ENCODE measurements around the gene PKNOX2. TPM values are rescaled to one million over a fixed set of nuclear protein-coding genes. Genes with fewer than 3 reads are reported as not detected.

Gene PKNOX2
- total RNA-seq, 4 donors from 2014 or later = 0.27 to 4.8 (median 0.75) TPM; not detected in 1

- DNase-seq = no peak
- no peak overlapping the region for H3K27ac ChIP-seq
- 56 to 60% methylated on average over 1 to 4 of the region's 4 CpGs for whole genome bisulfite sequencing, 2 donors (ENCODE audit: low coverage in 1 of 2)
- no peaks in the 10 kb centered on the region for H3K36me3 ChIP-seq
- H3K4me1 ChIP-seq = peaks cover 0 to 2% (median 1%) of the 10 kb centered on the region in 4 donors
- intact Hi-C loops (cut with DNase I; ENCODE audit: low total_unique reads) = no loop called here
- TF ChIP-seq EP300 (IDR thresholded peaks at IDR 0.05; ENCODE audit: low read depth) = no peak
- TF ChIP-seq POLR2A (IDR thresholded peaks at IDR 0.05) = no peak
- H3K4me3 ChIP-seq = no peak overlapping the region
- H3K27me3 ChIP-seq = no peaks in the 10 kb centered on the region
- in situ Hi-C loops (cut with MboI; ENCODE audit: low pct_ligation_motif_present in 1 of 4, low pct_unique_long_range_greater_than_20kb in 1 of 4, low sequenced_read_pairs in 3 of 4) = no loop called here
- H3K9me3 ChIP-seq = no peaks in the 10 kb centered on the region
Measured at GRCh38 chr11:125320347-125321076, 156.0 kb downstream of the PKNOX2 start.

- H3K9me3 ChIP-seq = no peaks in the 10 kb centered on the region
- 83% methylated on average over 7 to 8 of the region's 8 CpGs for WGBS, 2 donors (ENCODE audit: low coverage in 1 of 2)
- H3K27ac ChIP-seq = no peak overlapping the region
- in situ Hi-C loops (cut with MboI; ENCODE audit: low pct_ligation_motif_present in 1 of 4, low pct_unique_long_range_greater_than_20kb in 1 of 4, low sequenced_read_pairs in 3 of 4) (no loop called here), intact Hi-C loops (cut with DNase I; ENCODE audit: low total_unique reads) (no loop called here)
- no peaks in the 10 kb centered on the region for H3K4me1 ChIP-seq
- H3K27me3 ChIP-seq = no peaks in the 10 kb centered on the region
- no peaks in the 10 kb centered on the region for H3K36me3 ChIP-seq
- no peak overlapping the region for H3K4me3 ChIP-seq
- no peak for DNase-seq
- TF ChIP-seq, protein P1, sequence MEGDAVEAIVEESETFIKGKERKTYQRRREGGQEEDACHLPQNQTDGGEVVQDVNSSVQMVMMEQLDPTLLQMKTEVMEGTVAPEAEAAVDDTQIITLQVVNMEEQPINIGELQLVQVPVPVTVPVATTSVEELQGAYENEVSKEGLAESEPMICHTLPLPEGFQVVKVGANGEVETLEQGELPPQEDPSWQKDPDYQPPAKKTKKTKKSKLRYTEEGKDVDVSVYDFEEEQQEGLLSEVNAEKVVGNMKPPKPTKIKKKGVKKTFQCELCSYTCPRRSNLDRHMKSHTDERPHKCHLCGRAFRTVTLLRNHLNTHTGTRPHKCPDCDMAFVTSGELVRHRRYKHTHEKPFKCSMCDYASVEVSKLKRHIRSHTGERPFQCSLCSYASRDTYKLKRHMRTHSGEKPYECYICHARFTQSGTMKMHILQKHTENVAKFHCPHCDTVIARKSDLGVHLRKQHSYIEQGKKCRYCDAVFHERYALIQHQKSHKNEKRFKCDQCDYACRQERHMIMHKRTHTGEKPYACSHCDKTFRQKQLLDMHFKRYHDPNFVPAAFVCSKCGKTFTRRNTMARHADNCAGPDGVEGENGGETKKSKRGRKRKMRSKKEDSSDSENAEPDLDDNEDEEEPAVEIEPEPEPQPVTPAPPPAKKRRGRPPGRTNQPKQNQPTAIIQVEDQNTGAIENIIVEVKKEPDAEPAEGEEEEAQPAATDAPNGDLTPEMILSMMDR (IDR thresholded peaks at IDR 0.05) = no peak
- TF ChIP-seq EP300 (IDR thresholded peaks at IDR 0.05; ENCODE audit: low read depth) (no peak), POLR2A (IDR thresholded peaks at IDR 0.05) (no peak), POLR2AphosphoS5 (IDR thresholded peaks at IDR 0.05) (no peak)
Measured at GRCh38 chr11:125322289-125322688, 157.7 kb downstream of the PKNOX2 start.

GRCh38 chr11:125325196-125325595, 160.6 kb downstream of the PKNOX2 start:
- intact Hi-C loops (cut with DNase I; ENCODE audit: low total_unique reads) = no loop called here
- WGBS, 2 donors (ENCODE audit: low coverage in 1 of 2) = 50 to 53% methylated on average over 3 of the region's 3 CpGs
- H3K4me3 ChIP-seq = no peak overlapping the region
- no peaks in the 10 kb centered on the region for H3K27me3 ChIP-seq
- in situ Hi-C loops (cut with MboI; ENCODE audit: low pct_ligation_motif_present in 1 of 4, low pct_unique_long_range_greater_than_20kb in 1 of 4, low sequenced_read_pairs in 3 of 4) = loop anchor here in 2 of 4 donors (25.0 kb wide), 1 partner anchor 163 kb away; the partner anchor contains the start of gene PKNOX2 (in 2 of the 2)
- H3K36me3 ChIP-seq = no peaks in the 10 kb centered on the region
- no peak overlapping the region for H3K27ac ChIP-seq
- no peaks in the 10 kb centered on the region for H3K4me1 ChIP-seq
- TF ChIP-seq EP300 (IDR thresholded peaks at IDR 0.05; ENCODE audit: low read depth) (no peak), POLR2AphosphoS5 (IDR thresholded peaks at IDR 0.05) (no peak), POLR2A (IDR thresholded peaks at IDR 0.05) (no peak)
- TF ChIP-seq, protein P1 (IDR thresholded peaks at IDR 0.05) = no peak
- H3K9me3 ChIP-seq = no peaks in the 10 kb centered on the region
- DNase-seq = no peak

GRCh38 chr11:125326126-125326525, 161.6 kb downstream of the PKNOX2 start:
- Histone ChIP-seq H3K9me3 (no peaks in the 10 kb centered on the region), H3K36me3 (no peaks in the 10 kb centered on the region), H3K4me3 (no peak overlapping the region), H3K27me3 (no peaks in the 10 kb centered on the region), H3K4me1 (no peaks in the 10 kb centered on the region), H3K27ac (no peak overlapping the region)
- DNase-seq = no peak
- WGBS, 2 donors (ENCODE audit: low coverage in 1 of 2) = 71 to 81% methylated on average over 4 of the region's 4 CpGs
- TF ChIP-seq POLR2AphosphoS5 (IDR thresholded peaks at IDR 0.05) = no peak
- TF ChIP-seq, protein P1 (IDR thresholded peaks at IDR 0.05) = no peak
- TF ChIP-seq EP300 (IDR thresholded peaks at IDR 0.05; ENCODE audit: low read depth) = no peak
- no peak for TF ChIP-seq POLR2A (IDR thresholded peaks at IDR 0.05)
- in situ Hi-C loops (cut with MboI; ENCODE audit: low pct_ligation_motif_present in 1 of 4, low pct_unique_long_range_greater_than_20kb in 1 of 4, low sequenced_read_pairs in 3 of 4) = loop anchor here in 2 of 4 donors (25.0 kb wide), 1 partner anchor 164 kb away; the partner anchor contains the start of gene PKNOX2 (in 2 of the 2)
- intact Hi-C loops (cut with DNase I; ENCODE audit: low total_unique reads) = no loop called here

Data from transverse colon (tissue), 4 donors.